Islet precursor cell (in vitro differentiated cells): ENCODE results near the gene NEBL.
"Not testable (repeated sequence)": the region's sequence is repeated elsewhere in the genome, so short reads cannot be mapped to it uniquely, and the experiment has no call there.

Experiments used
- DNase-seq: peaks from one replicate; pipeline ENCODE4 v3.0.0-alpha.2; 2018

Gene NEBL, protein sequence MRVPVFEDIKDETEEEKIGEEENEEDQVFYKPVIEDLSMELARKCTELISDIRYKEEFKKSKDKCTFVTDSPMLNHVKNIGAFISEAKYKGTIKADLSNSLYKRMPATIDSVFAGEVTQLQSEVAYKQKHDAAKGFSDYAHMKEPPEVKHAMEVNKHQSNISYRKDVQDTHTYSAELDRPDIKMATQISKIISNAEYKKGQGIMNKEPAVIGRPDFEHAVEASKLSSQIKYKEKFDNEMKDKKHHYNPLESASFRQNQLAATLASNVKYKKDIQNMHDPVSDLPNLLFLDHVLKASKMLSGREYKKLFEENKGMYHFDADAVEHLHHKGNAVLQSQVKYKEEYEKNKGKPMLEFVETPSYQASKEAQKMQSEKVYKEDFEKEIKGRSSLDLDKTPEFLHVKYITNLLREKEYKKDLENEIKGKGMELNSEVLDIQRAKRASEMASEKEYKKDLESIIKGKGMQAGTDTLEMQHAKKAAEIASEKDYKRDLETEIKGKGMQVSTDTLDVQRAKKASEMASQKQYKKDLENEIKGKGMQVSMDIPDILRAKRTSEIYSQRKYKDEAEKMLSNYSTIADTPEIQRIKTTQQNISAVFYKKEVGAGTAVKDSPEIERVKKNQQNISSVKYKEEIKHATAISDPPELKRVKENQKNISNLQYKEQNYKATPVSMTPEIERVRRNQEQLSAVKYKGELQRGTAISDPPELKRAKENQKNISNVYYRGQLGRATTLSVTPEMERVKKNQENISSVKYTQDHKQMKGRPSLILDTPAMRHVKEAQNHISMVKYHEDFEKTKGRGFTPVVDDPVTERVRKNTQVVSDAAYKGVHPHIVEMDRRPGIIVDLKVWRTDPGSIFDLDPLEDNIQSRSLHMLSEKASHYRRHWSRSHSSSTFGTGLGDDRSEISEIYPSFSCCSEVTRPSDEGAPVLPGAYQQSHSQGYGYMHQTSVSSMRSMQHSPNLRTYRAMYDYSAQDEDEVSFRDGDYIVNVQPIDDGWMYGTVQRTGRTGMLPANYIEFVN

GRCh38 chr10:20897146-20897825, at the start of gene NEBL:
Gene NEBL (minus strand): TSS chr10:20897311. CDS start chr10:20897205, 106 bp downstream.
- DNase-seq = no peak

DNA sequence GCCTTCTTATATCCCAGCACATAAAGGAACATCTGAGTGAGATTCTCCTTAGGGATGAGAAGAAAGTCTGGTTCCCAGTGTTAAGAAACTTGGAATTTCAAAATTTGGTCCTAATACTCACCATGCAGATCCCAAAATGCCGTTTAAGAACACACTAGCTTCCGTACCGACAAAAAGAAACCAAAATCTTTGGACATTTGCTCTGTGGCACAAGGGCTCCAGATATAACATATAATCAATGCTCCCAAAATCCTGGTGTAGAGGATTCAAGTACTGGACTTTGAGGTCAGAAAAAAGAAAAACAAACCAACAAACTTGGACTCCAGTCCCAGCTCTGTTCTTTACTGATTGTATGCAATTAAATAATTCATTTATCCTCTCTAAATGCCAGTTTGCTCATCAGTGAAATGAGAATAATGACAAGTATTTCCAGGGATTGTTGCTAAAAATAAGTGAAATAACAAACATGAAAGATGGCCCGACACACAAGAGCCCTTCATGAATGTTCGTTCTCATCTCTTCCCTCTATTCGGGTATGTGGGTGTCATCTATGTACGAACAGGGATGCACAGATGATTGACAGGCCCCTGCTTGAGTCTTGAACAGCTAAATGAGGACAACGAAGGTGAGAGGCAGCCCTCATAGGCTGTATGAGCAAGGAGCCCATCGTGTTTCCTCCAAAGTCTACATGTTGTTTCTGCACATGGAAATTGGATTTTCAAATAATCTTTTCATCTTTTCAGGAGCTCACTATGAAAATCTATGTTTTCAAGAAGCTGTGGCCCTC, 48.6 kb upstream of the NEBL start:
- DNase-seq = no peak

DNA sequence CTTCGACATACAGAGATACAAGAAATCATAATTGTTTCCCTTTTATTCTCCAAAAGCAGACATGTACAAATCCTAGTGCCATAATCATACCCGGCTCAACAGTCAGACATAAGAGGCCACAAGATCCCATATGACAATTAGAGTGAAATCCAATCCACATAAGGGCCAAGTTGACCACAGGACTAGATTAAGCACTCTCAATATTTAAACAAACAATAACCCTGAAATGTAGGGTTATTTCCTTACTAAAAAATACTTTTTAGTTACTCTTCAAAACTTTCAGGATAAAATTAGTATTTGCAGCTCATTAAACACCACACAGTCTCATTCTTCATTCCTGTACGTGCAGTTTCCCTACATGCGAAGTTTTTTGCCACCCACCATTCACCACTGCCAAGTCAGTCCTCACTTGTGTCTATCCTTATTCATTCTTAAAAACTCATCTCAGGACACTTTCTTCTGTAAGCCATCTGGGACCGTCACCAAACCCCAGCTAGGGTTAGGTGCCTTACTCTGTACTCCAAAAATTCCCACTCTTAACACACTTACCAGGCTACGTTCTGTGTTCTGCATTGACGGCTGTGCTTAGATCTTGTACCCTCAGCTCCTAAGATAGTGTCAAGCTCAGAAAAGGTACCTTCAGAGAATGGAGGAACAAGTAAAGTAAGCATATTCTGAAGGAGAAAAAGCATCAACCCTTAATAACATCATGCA, 47.8 kb upstream of the NEBL start:
- no peak for DNase-seq

- not testable (repeated sequence) for DNase-seq
Observed at GRCh38 chr10:20939414-20939813, 42.3 kb upstream of the NEBL start.

DNA sequence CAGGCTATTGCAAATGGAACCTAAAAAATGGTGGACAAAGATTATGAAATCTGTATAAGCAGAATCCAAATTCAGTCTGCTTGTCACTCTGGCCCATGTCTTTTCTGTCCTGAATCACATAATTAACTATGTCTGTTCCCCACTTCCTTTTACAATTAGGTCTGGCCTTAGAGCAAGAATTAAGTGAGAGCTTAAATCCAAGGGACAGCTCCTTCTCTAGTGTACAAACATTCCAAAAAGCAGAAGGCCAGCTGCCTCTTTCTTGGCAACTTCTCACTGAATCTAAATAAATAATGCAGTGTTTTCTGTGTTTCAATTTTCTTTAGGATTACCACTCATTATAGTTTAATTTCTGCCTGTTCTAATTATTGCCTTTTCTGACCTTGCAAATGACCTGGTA, 39.3 kb upstream of the NEBL start:
- no peak for DNase-seq

DNA sequence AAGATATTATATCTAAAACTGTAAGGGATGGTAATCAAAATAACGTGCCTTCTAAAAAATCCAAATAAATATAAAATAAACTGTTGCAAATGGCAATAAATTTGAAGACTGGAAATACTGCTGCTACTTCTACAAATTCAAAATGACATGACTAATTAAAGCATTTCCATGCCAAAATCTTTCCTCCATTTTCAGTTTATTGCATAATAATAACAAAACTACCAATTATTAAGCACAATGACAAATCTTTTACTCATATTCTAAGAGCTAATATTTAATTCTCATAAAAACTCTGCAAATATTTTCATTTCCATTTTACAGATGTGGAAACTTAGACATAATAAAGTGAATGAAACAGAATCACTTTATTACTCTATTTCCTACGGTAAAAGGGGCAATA, 38.8 kb upstream of the NEBL start:
- no peak for DNase-seq

DNA sequence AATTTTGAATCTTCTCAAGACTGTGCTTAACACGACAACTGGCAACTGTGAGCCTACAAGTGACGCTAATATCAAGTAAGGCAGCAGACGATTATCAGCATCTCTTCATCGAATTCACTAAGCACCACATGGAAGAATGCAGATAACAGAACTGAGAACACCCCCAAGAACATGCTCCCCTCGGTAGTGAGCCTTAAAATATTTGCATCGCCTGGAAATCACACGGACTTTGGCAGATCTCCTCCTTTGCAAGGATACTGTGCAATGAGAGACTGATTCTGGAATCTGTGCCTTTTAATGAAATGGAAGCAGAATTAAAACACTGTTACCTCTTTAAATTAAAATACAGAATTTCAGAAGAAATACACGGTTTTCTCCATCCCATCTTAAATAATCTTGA, 38.2 kb upstream of the NEBL start:
- no peak for DNase-seq

GRCh38 chr10:20933705-20934104, 36.6 kb upstream of the NEBL start:
- DNase-seq = no peak

DNA sequence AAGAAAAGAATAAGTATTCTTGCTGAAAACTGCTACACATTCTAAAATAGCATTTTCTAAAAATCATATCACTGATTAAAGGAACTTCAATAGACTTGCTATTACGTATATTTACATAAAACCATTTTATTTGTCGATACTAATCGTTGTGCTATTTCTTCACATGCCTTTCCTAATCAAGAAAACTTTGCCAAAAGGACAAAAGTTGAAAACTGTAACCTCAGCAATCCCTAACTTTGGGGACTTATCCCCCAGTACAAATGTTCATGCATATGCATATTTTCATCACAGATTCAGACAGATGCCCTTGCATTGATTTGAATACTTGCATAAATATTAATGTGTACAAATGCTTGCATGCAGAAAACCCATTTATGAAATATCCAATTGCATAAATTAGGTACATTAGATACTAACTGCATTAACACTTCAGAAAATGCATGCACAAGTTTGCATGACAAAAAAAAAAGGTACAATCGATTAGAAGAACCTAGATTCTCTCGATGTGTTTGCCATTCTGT, 35.6 kb upstream of the NEBL start:
- DNase-seq = no peak

- DNase-seq = no peak
Observed at GRCh38 chr10:20931156-20931795, 34.2 kb upstream of the NEBL start.

- DNase-seq = no peak
Observed at GRCh38 chr10:20927456-20927855, 30.3 kb upstream of the NEBL start.

DNA sequence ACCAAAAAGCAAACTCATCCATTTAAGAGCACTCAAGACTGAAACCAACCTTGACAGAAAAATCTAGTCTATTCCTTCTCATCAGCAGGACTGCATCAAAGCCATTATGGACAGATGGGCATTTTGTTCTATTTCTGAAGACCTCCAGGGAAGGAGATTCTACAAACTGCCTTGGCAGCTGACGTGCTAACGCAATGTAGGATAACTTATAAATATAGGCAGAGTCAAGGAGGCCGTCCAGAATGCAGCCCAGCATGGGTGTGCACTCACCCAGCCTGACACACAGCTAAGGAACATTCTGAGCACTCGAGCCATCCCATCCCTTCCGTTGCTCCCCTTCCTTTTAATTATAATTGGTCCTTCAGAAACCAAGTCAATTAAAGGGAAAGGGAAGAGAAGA, 25.3 kb upstream of the NEBL start:
- DNase-seq = no peak

GRCh38 chr10:20922033-20922432, 24.9 kb upstream of the NEBL start:
- no peak for DNase-seq

DNA sequence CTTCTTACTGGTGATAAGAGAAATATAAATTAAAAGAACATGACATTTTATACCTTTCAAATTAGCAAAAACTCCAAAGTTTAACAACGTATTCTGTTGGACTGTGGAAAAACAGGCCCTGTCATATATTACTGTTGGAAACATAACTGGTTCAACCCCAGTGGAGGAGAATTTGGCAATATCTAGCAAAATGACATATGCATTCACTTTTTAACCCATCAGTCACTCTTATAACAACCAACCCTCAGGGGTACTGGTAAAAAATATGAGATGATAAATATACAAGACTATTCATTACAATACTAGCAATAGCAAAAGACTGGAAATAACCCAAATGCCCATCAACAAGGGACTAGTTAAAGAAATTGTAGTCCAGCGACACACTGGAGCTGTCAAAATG, 22.9 kb upstream of the NEBL start:
- DNase-seq = no peak

- DNase-seq = no peak
Observed at GRCh38 chr10:20919481-20919880, 22.4 kb upstream of the NEBL start.

GRCh38 chr10:20916976-20917375, 19.9 kb upstream of the NEBL start:
- no peak for DNase-seq

GRCh38 chr10:20912969-20913368, 15.9 kb upstream of the NEBL start:
- no peak for DNase-seq

- DNase-seq = no peak
Observed at GRCh38 chr10:20911626-20912025, 14.5 kb upstream of the NEBL start.

DNA sequence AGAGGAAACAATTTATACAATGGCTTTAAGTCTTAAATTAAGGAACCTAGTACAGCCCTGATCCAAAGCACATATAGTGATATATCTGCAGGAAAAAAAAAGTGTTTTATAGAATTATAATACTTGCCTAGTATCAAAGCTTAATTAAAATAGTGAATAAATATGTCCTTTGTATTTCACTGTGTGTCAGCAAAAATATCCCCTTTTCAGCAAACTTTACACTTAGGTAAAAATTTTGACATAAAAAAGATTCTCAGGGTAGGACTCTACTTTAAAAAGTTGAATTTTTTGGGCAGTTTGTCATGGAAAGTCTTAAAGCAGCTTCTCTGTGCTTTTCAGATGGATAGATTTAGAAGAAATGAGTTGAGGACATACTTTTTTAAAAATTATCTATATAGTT, 12.7 kb upstream of the NEBL start:
- DNase-seq = no peak

GRCh38 chr10:20908391-20908790, 11.3 kb upstream of the NEBL start:
- no peak for DNase-seq
